HL-60 (cell line): ENCODE results near the gene CENPM.

Source experiments
- DNase-seq, 2 experiments: peaks; one replicate each; pipeline ENCODE4 v3.0.0-alpha.2; 2010 to 2020; ENCODE audit warnings: low read depth in 1 of 2, low spot score in 1 of 2
- H3K27ac ChIP-seq: fragments of 250-450 bp; sonication (Bioruptor Pico); replicated peaks from 2 replicates; pipeline ENCODE4 v1.5.1; 2020; ENCODE audit warnings: mild to moderate bottlenecking, moderate library complexity
- H3K27me3 ChIP-seq: fragments of 250-450 bp; sonication (Bioruptor Pico); 2 replicates; pipeline ENCODE4 v1.5.1; 2021; ENCODE audit warnings: mild to moderate bottlenecking, moderate library complexity; ENCODE audit not compliant: insufficient read depth, poor library complexity, severe bottlenecking
- H3K4me3 ChIP-seq: replicated peaks from 2 replicates; pipeline ENCODE4 v1.5.1; 2011; ENCODE audit warnings: mild to moderate bottlenecking, control low read depth, low read length; ENCODE audit not compliant: insufficient read depth
- GABPA ChIP-seq: IDR thresholded peaks from 2 replicates; pipeline ENCODE4 v1.6.1; 2012; ENCODE audit warnings: low read depth
- POLR2AphosphoS5 ChIP-seq: IDR thresholded peaks from 2 replicates; pipeline ENCODE4 v1.6.1; 2012; ENCODE audit warnings: low read depth
- SPI1 ChIP-seq: IDR thresholded peaks from 2 replicates; pipeline ENCODE4 v1.6.1; 2012; ENCODE audit warnings: low read depth, mild to moderate bottlenecking, borderline replicate concordance
- TF ChIP-seq, protein P1 (sequence below): IDR thresholded peaks from 2 replicates; pipeline ENCODE4 v1.6.1; 2012; ENCODE audit warnings: low read depth; ENCODE audit not compliant: insufficient replicate concordance
- TF ChIP-seq, protein P2 (sequence below): IDR thresholded peaks from one replicate; pipeline ENCODE4 v1.5.1; 2011; ENCODE audit warnings: low read length, control low read depth, inconsistent platforms; ENCODE audit not compliant: insufficient read depth

The CENPM gene

DNA sequence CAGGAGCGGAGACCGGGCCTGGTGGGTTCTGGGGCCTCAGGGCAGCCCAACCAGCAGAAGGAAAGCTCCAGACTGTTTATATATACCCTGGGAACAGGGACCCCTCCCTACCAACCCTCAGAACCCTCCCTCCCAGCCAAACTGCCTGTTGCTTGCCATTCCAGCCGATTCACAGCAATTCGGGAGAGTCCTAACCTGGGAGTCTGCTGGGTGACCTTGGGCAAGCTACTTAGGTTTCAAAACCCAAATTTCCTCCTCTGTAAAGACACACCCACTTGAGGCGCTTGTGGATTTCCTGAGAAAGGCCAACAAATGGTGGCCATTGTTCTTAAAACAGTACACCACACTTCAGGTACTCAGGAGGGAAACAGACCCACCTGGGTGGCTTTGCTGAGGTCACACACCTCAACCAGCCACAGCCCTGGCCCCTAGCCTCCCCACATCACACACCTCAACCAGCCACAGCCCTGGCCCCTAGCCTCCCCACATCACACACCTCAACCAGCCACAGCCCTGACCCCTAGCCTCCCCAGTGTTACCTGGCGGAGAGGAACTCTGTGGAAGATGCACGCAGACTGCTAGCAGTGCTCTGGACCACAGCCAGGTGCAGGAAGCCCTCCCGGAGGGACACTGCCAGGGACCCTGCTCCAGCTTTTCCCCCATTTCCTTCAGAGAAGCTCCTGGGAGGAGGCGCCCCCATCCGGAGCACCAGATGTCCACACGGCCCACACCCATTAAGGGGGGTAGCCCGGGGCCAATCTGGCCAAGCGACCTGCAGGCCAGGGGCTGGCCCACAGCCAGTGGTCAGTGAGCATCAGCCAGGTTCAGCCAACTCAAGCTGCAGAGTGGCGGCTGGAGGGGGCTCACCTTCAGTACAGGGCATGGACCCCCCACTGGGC lies 38.3 kb downstream of the CENPM start:
- peak in 1 of 2 experiments; percentile 53 for DNase-seq
- no peak overlapping the region for H3K27ac ChIP-seq
- H3K4me3 ChIP-seq = no peak overlapping the region
- H3K27me3 ChIP-seq = peaks cover 36% of the 10 kb centered on the region
- TF ChIP-seq POLR2AphosphoS5 (peak; percentile 23; the same call in 1 of the 2 replicates), GABPA (no peak)

DNA sequence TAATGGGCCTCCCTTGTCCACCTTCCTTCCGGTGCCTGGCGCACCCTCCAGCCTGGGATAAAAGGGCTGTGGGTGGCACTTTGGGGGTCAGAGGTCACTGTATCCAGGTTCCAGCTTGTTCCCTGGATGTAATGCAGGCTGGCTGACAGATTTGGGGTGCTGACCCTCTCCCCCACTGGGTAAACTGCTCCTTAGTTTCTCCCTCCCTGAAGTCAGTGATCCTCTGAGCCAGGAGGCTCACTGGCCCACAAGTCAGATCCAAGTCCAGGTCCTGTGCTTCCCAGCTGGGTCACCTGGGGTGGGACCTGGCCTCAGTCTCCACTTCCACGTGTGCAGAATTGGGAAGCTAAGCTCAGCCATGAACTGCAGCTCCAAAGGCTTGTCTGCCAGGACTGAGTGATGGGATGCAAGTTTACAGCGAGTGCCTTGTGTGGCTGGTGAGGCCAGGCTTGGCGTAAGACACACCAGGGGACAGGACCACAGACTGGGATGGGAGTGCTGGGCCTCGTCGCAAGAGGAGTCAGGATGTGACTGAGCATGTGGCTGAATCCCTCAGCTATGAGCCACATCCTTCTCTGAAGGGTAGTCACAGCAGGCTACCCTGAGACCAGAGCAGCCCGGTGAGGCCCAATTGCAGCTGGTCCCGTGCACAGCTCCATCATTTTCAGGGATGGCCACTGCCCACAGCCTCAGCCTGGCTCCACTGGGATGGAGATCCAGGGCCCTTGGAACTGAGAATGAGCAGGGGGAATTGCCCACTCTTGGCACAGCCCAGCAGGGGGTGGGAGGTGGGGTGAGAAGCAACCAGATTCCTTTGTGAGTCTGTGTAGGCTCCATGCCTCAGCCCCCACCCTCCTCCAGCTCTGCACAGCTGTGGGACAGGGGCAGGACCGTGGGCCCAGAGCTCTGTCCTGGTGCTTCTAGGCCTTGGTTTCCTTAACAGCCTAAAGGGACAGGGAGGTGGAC lies 39.2 kb downstream of the CENPM start:
- TF ChIP-seq, protein P1, sequence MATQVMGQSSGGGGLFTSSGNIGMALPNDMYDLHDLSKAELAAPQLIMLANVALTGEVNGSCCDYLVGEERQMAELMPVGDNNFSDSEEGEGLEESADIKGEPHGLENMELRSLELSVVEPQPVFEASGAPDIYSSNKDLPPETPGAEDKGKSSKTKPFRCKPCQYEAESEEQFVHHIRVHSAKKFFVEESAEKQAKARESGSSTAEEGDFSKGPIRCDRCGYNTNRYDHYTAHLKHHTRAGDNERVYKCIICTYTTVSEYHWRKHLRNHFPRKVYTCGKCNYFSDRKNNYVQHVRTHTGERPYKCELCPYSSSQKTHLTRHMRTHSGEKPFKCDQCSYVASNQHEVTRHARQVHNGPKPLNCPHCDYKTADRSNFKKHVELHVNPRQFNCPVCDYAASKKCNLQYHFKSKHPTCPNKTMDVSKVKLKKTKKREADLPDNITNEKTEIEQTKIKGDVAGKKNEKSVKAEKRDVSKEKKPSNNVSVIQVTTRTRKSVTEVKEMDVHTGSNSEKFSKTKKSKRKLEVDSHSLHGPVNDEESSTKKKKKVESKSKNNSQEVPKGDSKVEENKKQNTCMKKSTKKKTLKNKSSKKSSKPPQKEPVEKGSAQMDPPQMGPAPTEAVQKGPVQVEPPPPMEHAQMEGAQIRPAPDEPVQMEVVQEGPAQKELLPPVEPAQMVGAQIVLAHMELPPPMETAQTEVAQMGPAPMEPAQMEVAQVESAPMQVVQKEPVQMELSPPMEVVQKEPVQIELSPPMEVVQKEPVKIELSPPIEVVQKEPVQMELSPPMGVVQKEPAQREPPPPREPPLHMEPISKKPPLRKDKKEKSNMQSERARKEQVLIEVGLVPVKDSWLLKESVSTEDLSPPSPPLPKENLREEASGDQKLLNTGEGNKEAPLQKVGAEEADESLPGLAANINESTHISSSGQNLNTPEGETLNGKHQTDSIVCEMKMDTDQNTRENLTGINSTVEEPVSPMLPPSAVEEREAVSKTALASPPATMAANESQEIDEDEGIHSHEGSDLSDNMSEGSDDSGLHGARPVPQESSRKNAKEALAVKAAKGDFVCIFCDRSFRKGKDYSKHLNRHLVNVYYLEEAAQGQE = no peak
- peak; percentile 34; the same call in 1 of the 2 replicates for TF ChIP-seq POLR2AphosphoS5
- DNase-seq = no peak

DNA sequence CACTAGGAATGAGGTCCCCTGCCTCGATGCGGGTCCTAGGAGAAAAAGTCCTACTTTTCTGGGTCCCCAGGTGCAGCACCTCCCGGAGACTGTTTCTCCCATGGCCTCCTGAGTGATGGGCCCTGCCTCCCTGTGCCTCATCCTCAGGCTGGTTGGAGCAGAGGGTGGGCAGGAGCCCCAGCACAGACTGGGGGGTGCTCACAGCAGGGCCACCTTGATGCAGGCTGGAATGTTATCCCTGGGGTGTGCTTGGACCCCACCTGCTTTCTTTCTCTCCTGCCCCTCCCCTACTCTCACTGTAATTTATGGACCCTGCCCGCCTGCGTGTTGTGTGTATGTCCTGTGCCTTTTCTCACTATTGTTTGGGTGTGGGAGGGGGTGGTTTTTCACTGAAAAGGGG lies 40.1 kb downstream of the CENPM start:
- Histone ChIP-seq H3K27me3 (peaks cover 18% of the 10 kb centered on the region), H3K4me3 (no peak overlapping the region), H3K27ac (no peak overlapping the region)
- no peak for DNase-seq
- no peak for TF ChIP-seq SPI1
- TF ChIP-seq GABPA = no peak
- TF ChIP-seq, protein P1 = no peak
- TF ChIP-seq, protein P2, sequence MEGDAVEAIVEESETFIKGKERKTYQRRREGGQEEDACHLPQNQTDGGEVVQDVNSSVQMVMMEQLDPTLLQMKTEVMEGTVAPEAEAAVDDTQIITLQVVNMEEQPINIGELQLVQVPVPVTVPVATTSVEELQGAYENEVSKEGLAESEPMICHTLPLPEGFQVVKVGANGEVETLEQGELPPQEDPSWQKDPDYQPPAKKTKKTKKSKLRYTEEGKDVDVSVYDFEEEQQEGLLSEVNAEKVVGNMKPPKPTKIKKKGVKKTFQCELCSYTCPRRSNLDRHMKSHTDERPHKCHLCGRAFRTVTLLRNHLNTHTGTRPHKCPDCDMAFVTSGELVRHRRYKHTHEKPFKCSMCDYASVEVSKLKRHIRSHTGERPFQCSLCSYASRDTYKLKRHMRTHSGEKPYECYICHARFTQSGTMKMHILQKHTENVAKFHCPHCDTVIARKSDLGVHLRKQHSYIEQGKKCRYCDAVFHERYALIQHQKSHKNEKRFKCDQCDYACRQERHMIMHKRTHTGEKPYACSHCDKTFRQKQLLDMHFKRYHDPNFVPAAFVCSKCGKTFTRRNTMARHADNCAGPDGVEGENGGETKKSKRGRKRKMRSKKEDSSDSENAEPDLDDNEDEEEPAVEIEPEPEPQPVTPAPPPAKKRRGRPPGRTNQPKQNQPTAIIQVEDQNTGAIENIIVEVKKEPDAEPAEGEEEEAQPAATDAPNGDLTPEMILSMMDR = no peak
- no peak for TF ChIP-seq POLR2AphosphoS5

More for the DNA sequence above, 39.2 kb downstream of the CENPM start:
- Histone ChIP-seq H3K4me3 (no peak overlapping the region), H3K27ac (no peak overlapping the region), H3K27me3 (peaks cover 27% of the 10 kb centered on the region)

DNA sequence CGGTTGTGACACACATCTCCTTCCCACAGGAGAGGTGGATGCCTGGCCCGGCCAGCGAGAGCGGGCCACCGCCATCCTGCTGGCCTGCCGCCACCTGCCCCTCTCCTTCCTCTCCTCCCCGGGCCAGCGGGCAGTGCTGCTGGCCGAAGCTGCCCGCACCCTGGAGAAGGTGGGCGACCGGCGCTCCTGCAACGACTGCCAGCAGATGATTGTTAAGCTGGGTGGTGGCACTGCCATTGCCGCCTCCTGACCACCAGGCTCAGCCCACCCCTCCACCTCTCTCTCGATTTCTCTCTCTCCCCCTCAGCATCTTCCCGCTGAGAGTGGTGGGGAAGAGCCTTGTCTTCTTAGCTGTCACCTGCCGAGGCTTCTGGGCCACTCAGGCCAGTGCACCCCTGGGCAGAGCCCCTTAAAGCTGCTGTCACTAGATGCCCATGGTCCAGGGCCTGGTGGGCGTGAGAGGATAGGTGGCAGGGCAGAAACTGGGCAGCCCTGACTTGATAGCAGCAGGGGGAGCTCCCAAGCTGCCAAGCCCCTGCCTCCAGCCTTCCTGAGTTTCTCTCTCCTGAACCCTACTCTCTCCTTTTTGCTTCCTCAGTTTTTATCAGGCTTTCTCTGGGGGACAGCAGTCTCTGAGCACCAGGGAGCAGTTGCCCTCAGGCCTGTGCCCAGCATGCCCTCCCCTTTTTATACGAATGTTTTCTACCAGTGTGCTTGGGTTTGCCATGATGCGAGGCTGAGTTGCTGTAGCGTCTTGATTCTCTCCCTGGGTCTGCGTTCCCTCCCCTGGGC lies 41.3 kb downstream of the CENPM start:
- no peak overlapping the region for H3K27ac ChIP-seq
- no peak for TF ChIP-seq SPI1
- TF ChIP-seq, protein P1 = no peak

More for the DNA sequence above, 41.3 kb downstream of the CENPM start:
- no peak for DNase-seq
- H3K27me3 ChIP-seq = peaks cover 6% of the 10 kb centered on the region
- H3K4me3 ChIP-seq = no peak overlapping the region
